HUES6 (cell line): ENCODE data around the gene AVPI1.
"Not testable (repeated sequence)": the region's sequence is repeated elsewhere in the genome, so short reads cannot be mapped to it uniquely, and the experiment has no call there.

Experiments used
- H3K27ac ChIP-seq: 2 replicates; pipeline ENCODE4 v1.7.0; 2013; ENCODE audit warnings: low read depth, mild to moderate bottlenecking, low read length, inconsistent platforms
- H3K27me3 ChIP-seq: 2 replicates; pipeline ENCODE4 v1.6.1; 2013; ENCODE audit warnings: low read length; ENCODE audit not compliant: control insufficient read depth, insufficient read depth
- H3K36me3 ChIP-seq: 2 replicates; pipeline ENCODE4 v1.6.1; 2013; ENCODE audit warnings: low read length; ENCODE audit not compliant: control insufficient read depth, insufficient read depth
- H3K4me1 ChIP-seq: 2 replicates; pipeline ENCODE4 v1.6.1; 2013; ENCODE audit warnings: low read length; ENCODE audit not compliant: control insufficient read depth, insufficient read depth
- H3K4me3 ChIP-seq: 2 replicates; pipeline ENCODE4 v1.5.1; 2013; ENCODE audit warnings: low read depth, low read length
- H3K9ac ChIP-seq: one replicate; pipeline ENCODE4 v1.6.1; 2013; ENCODE audit warnings: mild to moderate bottlenecking, low read length
- H3K9me3 ChIP-seq: 2 replicates; pipeline ENCODE4 v1.6.1; 2013; ENCODE audit warnings: low read depth, low read length; ENCODE audit not compliant: control insufficient read depth, insufficient read depth

AVPI1 gene

GRCh38 chr10:97711640-97712572 lies 24.9 kb upstream of the AVPI1 start:
- Histone ChIP-seq H3K36me3 (0 out of 2 replicates have a peak, but pooled peaks cover under 1% of the 10 kb centered on the region), H3K4me1 (peaks cover 27% of the 10 kb centered on the region), H3K27me3 (no peaks in the 10 kb centered on the region), H3K4me3 (no peak overlapping the region), H3K27ac (no peak overlapping the region), H3K9ac (no peak overlapping the region), H3K9me3 (no peaks in the 10 kb centered on the region)

GRCh38 chr10:97708976-97709946 lies 22.2 kb upstream of the AVPI1 start:
- Histone ChIP-seq H3K9me3 (peaks cover 3% of the 10 kb centered on the region; the same call in 1 of the 2 replicates), H3K4me1 (peaks cover 11% of the 10 kb centered on the region; the same call in 1 of the 2 replicates), H3K9ac (no peak overlapping the region), H3K27ac (no peak overlapping the region), H3K4me3 (no peak overlapping the region), H3K36me3 (no peaks in the 10 kb centered on the region), H3K27me3 (no peaks in the 10 kb centered on the region)

- Histone ChIP-seq H3K4me1 (peaks cover 10% of the 10 kb centered on the region; the same call in 1 of the 2 replicates), H3K36me3 (no peaks in the 10 kb centered on the region)
These were observed 21.1 kb upstream of the AVPI1 start for GRCh38 chr10:97708167-97708566.

GRCh38 chr10:97707134-97707861 lies 20.3 kb upstream of the AVPI1 start:
- peaks cover 3% of the 10 kb centered on the region; the same call in 1 of the 2 replicates for H3K9me3 ChIP-seq
- H3K27ac ChIP-seq: no peak overlapping the region
- peaks cover 5% of the 10 kb centered on the region; the same call in 1 of the 2 replicates for H3K4me1 ChIP-seq
- H3K9ac ChIP-seq: no peak overlapping the region
- no peak overlapping the region for H3K4me3 ChIP-seq
- no peaks in the 10 kb centered on the region for H3K27me3 ChIP-seq
- H3K36me3 ChIP-seq: no peaks in the 10 kb centered on the region

More at GRCh38 chr10:97708167-97708566, 21.1 kb upstream of the AVPI1 start:
- no peak overlapping the region for H3K27ac ChIP-seq
- peaks cover 3% of the 10 kb centered on the region; the same call in 1 of the 2 replicates for H3K9me3 ChIP-seq
- H3K4me3 ChIP-seq: no peak overlapping the region
- H3K27me3 ChIP-seq: no peaks in the 10 kb centered on the region
- no peak overlapping the region for H3K9ac ChIP-seq

- peaks cover 12% of the 10 kb centered on the region for H3K4me1 ChIP-seq
- H3K27me3 ChIP-seq: no peaks in the 10 kb centered on the region
- no peak overlapping the region for H3K4me3 ChIP-seq
- no peaks in the 10 kb centered on the region for H3K36me3 ChIP-seq
- H3K27ac ChIP-seq: no peak overlapping the region
- H3K9ac ChIP-seq: no peak overlapping the region
- peaks cover 3% of the 10 kb centered on the region; the same call in 1 of the 2 replicates for H3K9me3 ChIP-seq
These were observed 18.1 kb upstream of the AVPI1 start for GRCh38 chr10:97705006-97705670.

GRCh38 chr10:97704341-97704740 lies 17.3 kb upstream of the AVPI1 start:
- no peak overlapping the region for H3K4me3 ChIP-seq
- H3K36me3 ChIP-seq: no peaks in the 10 kb centered on the region
- peaks cover 11% of the 10 kb centered on the region for H3K4me1 ChIP-seq
- no peak overlapping the region for H3K9ac ChIP-seq
- H3K27me3 ChIP-seq: no peaks in the 10 kb centered on the region
- peaks cover 3% of the 10 kb centered on the region; the same call in 1 of the 2 replicates for H3K9me3 ChIP-seq
- H3K27ac ChIP-seq: no peak overlapping the region

- Histone ChIP-seq H3K36me3 (no peaks in the 10 kb centered on the region), H3K9me3 (peaks cover 3% of the 10 kb centered on the region; the same call in 1 of the 2 replicates), H3K27ac (no peak overlapping the region), H3K4me3 (no peak overlapping the region), H3K4me1 (peaks cover 7% of the 10 kb centered on the region), H3K9ac (no peak overlapping the region), H3K27me3 (no peaks in the 10 kb centered on the region)
These were observed 16.5 kb upstream of the AVPI1 start for GRCh38 chr10:97703398-97704067.

GRCh38 chr10:97701438-97702069 lies 14.5 kb upstream of the AVPI1 start:
- Histone ChIP-seq H3K9ac (no peak overlapping the region), H3K4me1 (peaks cover 7% of the 10 kb centered on the region), H3K9me3 (peaks cover 3% of the 10 kb centered on the region; the same call in 1 of the 2 replicates), H3K27ac (no peak overlapping the region), H3K36me3 (no peaks in the 10 kb centered on the region), H3K4me3 (no peak overlapping the region), H3K27me3 (no peaks in the 10 kb centered on the region)

GRCh38 chr10:97698072-97698655 lies 11.1 kb upstream of the AVPI1 start:
- not testable (repeated sequence) for H3K27me3 ChIP-seq, H3K36me3 ChIP-seq, H3K4me1 ChIP-seq

More at GRCh38 chr10:97698072-97698655, 11.1 kb upstream of the AVPI1 start:
- H3K9me3 ChIP-seq, H3K9ac ChIP-seq, H3K27ac ChIP-seq, H3K4me3 ChIP-seq: not testable (repeated sequence)
